OCI-LY7 (cell line): Measurements from ENCODE around the gene CAMK1.

Source experiments
- CTCF ChIP-seq: fragments of 200-600 bp; sonication (generic); conservative IDR thresholded peaks from 2 replicates; pipeline ENCODE4 v1.5.1; 2014; ENCODE audit warnings: mild to moderate bottlenecking, antibody characterized with exemption, low read length, moderate library complexity, mixed read lengths
- EZH2phosphoT487 ChIP-seq: fragments of 200-600 bp; sonication (generic); IDR thresholded peaks from 2 replicates; pipeline ENCODE4 v1.6.1; 2018; ENCODE audit warnings: low read depth, borderline replicate concordance, mild to moderate bottlenecking, mixed run types, antibody characterized with exemption, low read length, moderate library complexity, mixed read lengths

GRCh38 chr3:9779721-9780457, 10.1 kb upstream of the CAMK1 start:
- TF ChIP-seq CTCF (no peak), EZH2phosphoT487 (no peak)
